BE2C (cell line): ENCODE data around the gene ACSS3.

Experiments used
- DNase-seq: peaks from one replicate; pipeline ENCODE4 v3.0.0-alpha.2; 2020
- H3K27me3 ChIP-seq: fragments of 250-450 bp; sonication (Bioruptor Pico); 2 replicates; pipeline ENCODE4 v1.5.1; 2020; ENCODE audit warnings: mild to moderate bottlenecking
- H3K36me3 ChIP-seq: fragments of 250-450 bp; sonication (Bioruptor Pico); 2 replicates; pipeline ENCODE4 v1.5.1; 2020; ENCODE audit warnings: mild to moderate bottlenecking
- H3K4me1 ChIP-seq: fragments of 250-450 bp; sonication (Bioruptor Pico); 2 replicates; pipeline ENCODE4 v1.5.1; 2020
- H3K4me3 ChIP-seq: 2 replicates; pipeline ENCODE4 v1.5.1; 2011; ENCODE audit warnings: low read depth, low read length
- H3K9me3 ChIP-seq: fragments of 250-450 bp; sonication (Bioruptor Pico); 2 replicates; pipeline ENCODE4 v1.5.1; 2020
- CTCF ChIP-seq: IDR thresholded peaks from 2 replicates; pipeline ENCODE4 v1.5.1; 2012; ENCODE audit warnings: mild to moderate bottlenecking, low read depth, low read length

The ACSS3 gene

GRCh38 chr12:81075539-81075938 lies 2.3 kb upstream of the ACSS3 start:
- H3K36me3 ChIP-seq: no peaks in the 10 kb centered on the region
- H3K27me3 ChIP-seq: no peaks in the 10 kb centered on the region; the same call in 1 of the 2 replicates
- no peaks in the 10 kb centered on the region for H3K4me1 ChIP-seq
- TF ChIP-seq CTCF: no peak
- no peaks in the 10 kb centered on the region for H3K9me3 ChIP-seq
- no peak for DNase-seq
- no peak overlapping the region for H3K4me3 ChIP-seq

- Histone ChIP-seq H3K4me3 (no peak overlapping the region), H3K27me3 (no peaks in the 10 kb centered on the region; the same call in 1 of the 2 replicates), H3K4me1 (no peaks in the 10 kb centered on the region), H3K36me3 (no peaks in the 10 kb centered on the region), H3K9me3 (no peaks in the 10 kb centered on the region)
- TF ChIP-seq CTCF: no peak
- DNase-seq: no peak
Observed at GRCh38 chr12:81077329-81077685, 572 bp upstream of the ACSS3 start.

- Histone ChIP-seq H3K4me1 (no peaks in the 10 kb centered on the region), H3K27me3 (no peaks in the 10 kb centered on the region; the same call in 1 of the 2 replicates), H3K36me3 (no peaks in the 10 kb centered on the region), H3K4me3 (no peak overlapping the region), H3K9me3 (no peaks in the 10 kb centered on the region)
- DNase-seq: no peak
- TF ChIP-seq CTCF: no peak
Observed at GRCh38 chr12:81078469-81079196, 754 bp downstream of the ACSS3 start.

- TF ChIP-seq CTCF: no peak
- DNase-seq: no peak
- Histone ChIP-seq H3K9me3 (no peaks in the 10 kb centered on the region), H3K4me3 (no peak overlapping the region), H3K27me3 (no peaks in the 10 kb centered on the region), H3K4me1 (no peaks in the 10 kb centered on the region), H3K36me3 (no peaks in the 10 kb centered on the region)
Observed at GRCh38 chr12:81079280-81080076, 1.6 kb downstream of the ACSS3 start.

GRCh38 chr12:81080431-81080983 lies 2.6 kb downstream of the ACSS3 start:
- H3K9me3 ChIP-seq: no peaks in the 10 kb centered on the region
- H3K36me3 ChIP-seq: no peaks in the 10 kb centered on the region
- TF ChIP-seq CTCF: no peak
- H3K27me3 ChIP-seq: no peaks in the 10 kb centered on the region
- DNase-seq: no peak
- no peaks in the 10 kb centered on the region for H3K4me1 ChIP-seq
- no peak overlapping the region for H3K4me3 ChIP-seq

GRCh38 chr12:81081726-81082125 lies 3.8 kb downstream of the ACSS3 start:
- Histone ChIP-seq H3K9me3 (no peaks in the 10 kb centered on the region), H3K4me1 (no peaks in the 10 kb centered on the region), H3K4me3 (no peak overlapping the region), H3K36me3 (no peaks in the 10 kb centered on the region), H3K27me3 (no peaks in the 10 kb centered on the region)
- DNase-seq: no peak
- TF ChIP-seq CTCF: no peak
